ENCODE results near the gene KRT85. TPM values are rescaled to one million over a fixed set of nuclear protein-coding genes. Genes with fewer than 3 reads are reported as not detected.

The KRT85 gene
- total RNA-seq, 4 donors from 2014 or later, result not detected

DNA sequence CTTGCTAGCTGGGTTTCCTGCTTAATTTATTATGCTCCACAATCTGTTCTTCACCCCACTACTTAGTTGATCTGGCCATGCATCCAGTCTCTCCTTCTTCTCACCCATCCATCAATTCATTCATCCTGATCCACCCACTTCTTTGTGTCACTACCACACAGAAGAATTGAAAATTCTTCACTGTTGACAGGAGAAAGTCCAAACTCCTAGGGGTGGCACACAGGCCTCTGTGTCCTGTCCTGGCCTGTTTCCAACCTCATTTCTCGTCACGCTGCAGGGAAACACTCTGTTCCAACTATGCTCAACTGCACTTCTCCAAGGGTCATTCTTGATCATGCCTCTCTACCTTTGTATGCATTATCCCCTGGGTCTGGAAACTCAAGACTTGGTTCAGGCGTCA lies 35.4 kb downstream of the KRT85 start:
- WGBS, result 86% methylated on average over 3 of the region's 3 CpGs
- TF ChIP-seq, protein P1, sequence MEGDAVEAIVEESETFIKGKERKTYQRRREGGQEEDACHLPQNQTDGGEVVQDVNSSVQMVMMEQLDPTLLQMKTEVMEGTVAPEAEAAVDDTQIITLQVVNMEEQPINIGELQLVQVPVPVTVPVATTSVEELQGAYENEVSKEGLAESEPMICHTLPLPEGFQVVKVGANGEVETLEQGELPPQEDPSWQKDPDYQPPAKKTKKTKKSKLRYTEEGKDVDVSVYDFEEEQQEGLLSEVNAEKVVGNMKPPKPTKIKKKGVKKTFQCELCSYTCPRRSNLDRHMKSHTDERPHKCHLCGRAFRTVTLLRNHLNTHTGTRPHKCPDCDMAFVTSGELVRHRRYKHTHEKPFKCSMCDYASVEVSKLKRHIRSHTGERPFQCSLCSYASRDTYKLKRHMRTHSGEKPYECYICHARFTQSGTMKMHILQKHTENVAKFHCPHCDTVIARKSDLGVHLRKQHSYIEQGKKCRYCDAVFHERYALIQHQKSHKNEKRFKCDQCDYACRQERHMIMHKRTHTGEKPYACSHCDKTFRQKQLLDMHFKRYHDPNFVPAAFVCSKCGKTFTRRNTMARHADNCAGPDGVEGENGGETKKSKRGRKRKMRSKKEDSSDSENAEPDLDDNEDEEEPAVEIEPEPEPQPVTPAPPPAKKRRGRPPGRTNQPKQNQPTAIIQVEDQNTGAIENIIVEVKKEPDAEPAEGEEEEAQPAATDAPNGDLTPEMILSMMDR (IDR thresholded peaks at IDR 0.05), result no peak
- TF ChIP-seq EP300 (IDR thresholded peaks at IDR 0.05) (no peak), POLR2AphosphoS5 (IDR thresholded peaks at IDR 0.05) (no peak), POLR2A (IDR thresholded peaks at IDR 0.05; ENCODE audit: low read depth) (no peak)
- Histone ChIP-seq H3K4me3 (no peak overlapping the region), H3K4me1 (peaks cover 0 to 7% (median 2%) of the 10 kb centered on the region in 4 donors), H3K27me3 (no peaks in the 10 kb centered on the region), H3K36me3 (no peaks in the 10 kb centered on the region), H3K27ac (replicated peaks in 1 of 4) (no peak overlapping the region), H3K9me3 (peaks cover 0 to 16% (median 8%) of the 10 kb centered on the region in 4 donors)
- intact Hi-C loops (cut with DNase I), result no loop called here
- no peak for DNase-seq (ENCODE audit: extremely low spot score)

DNA sequence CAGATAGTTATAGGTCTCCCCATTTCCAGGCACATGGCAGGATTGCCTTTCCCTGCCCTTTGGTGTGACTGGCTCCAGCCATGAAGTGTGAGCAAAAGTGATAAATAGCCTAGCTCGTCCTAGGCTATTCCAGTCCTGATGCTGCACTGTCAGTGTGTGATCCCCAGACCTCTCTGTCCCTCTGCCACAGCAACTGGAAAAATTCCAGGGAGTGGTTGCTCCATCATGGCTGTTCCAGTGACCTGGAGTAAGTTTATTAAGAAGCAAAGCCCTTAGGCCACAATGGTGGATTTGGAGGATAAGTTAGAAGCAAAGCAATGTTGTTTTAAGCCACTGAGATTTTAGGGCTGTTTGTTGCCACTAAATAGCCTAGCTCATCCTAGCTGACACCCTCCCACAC lies 36.2 kb downstream of the KRT85 start:
- no CpG with 5 or more reads among the region's 1 CpG for whole genome bisulfite sequencing
- H3K36me3 ChIP-seq, result no peaks in the 10 kb centered on the region
- no peak for TF ChIP-seq EP300 (IDR thresholded peaks at IDR 0.05)
- TF ChIP-seq, protein P1 (IDR thresholded peaks at IDR 0.05), result no peak
- no peak for TF ChIP-seq POLR2A (IDR thresholded peaks at IDR 0.05; ENCODE audit: low read depth)
- no peaks in the 10 kb centered on the region for H3K27me3 ChIP-seq
- peaks cover 0 to 8% (median 4%) of the 10 kb centered on the region in 4 donors for H3K9me3 ChIP-seq
- intact Hi-C loops (cut with DNase I), result no loop called here
- H3K4me3 ChIP-seq, result no peak overlapping the region
- DNase-seq (ENCODE audit: extremely low spot score), result no peak
- no peak overlapping the region for H3K27ac ChIP-seq (replicated peaks in 1 of 4)
- H3K4me1 ChIP-seq, result peaks cover 0 to 7% (median 2%) of the 10 kb centered on the region in 4 donors

DNA sequence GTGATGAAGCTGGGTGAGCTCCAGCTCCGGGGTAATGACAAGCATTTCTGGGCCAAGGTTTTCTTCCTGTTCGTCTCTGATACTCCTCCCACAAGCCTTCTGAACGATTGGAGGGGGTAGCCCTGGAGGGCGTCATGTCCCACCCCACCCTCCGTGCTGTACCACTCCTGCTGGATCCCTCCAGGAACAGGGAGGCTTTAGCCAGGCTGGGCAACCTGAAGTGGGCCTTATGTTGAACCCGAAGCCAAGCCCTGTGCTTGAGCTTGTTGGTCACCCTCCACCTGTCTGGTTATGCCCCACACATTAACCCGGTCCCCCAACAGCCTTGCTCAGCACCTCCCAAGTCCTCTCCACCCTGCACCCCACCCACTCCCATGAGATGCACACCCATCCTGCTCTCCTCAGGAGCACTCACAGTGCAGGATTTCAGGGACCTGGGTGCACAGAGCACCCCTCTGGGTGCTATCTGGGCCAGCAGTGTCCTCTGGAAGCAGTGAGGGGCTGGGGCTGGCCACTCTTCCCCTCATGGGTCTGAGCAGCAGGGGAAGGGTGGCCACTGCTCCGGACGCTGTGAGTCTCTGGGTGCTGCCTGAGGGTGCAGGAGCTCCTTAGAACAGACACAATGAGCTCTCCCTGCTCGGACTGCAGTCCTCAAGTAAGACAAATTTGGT lies 39.3 kb downstream of the KRT85 start:
- 71% methylated on average over 10 of the region's 10 CpGs for WGBS
- Histone ChIP-seq H3K4me3 (no peak overlapping the region), H3K4me1 (peaks cover 0 to 7% (median 2%) of the 10 kb centered on the region in 4 donors), H3K36me3 (no peaks in the 10 kb centered on the region), H3K9me3 (no peaks in the 10 kb centered on the region), H3K27me3 (no peaks in the 10 kb centered on the region), H3K27ac (replicated peaks in 1 of 4) (no peak overlapping the region)
- TF ChIP-seq POLR2A (IDR thresholded peaks at IDR 0.05; ENCODE audit: low read depth), result no peak
- TF ChIP-seq POLR2AphosphoS5 (IDR thresholded peaks at IDR 0.05), result no peak
- TF ChIP-seq EP300 (IDR thresholded peaks at IDR 0.05), result no peak
- TF ChIP-seq, protein P1 (IDR thresholded peaks at IDR 0.05), result no peak
- DNase-seq (ENCODE audit: extremely low spot score), result no peak
- intact Hi-C loops (cut with DNase I), result loop anchor here (2.0 kb wide), 1 partner anchor 171 kb away; no protein-coding TSS in a partner anchor

DNA sequence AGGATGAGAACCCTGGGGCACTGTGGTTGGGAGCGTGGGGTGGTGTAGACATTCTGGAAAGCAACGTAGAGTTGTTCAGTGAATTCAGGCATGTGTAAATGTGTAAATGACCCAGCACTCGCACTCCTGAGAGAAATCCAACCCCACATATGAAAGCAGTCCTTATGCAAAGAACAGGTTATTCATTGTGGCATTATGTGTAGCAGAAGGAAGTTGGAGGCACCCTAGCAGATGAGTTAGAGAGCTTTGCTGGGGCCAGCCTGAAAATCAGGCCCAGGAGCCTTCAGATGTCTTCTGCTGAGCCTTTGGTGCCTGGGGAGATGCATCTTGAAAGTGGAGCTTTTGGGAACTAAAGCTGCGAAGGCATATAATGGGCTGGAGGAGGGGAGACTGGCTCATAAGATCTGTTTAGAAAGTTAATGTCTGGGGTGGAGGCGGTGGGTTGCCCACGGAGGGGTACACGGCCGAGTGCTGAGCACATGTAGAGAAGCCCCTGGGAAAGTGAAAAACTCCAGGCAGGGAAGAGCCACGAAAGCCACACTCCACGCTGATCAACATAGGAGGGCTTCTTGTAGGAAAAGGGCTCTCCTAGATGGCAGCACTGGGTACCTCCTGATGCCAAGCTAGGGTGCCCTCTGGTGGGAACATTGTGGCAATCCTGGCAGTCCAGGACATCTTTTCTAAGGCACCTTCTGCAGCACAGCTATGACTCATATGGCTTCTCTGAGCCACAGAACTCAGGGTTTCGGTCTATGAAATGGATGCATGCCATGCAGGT lies 40.0 kb downstream of the KRT85 start:
- Histone ChIP-seq H3K9me3 (no peaks in the 10 kb centered on the region), H3K36me3 (no peaks in the 10 kb centered on the region), H3K4me1 (peaks cover 0 to 7% (median 2%) of the 10 kb centered on the region in 4 donors), H3K27ac (replicated peaks in 1 of 4) (no peak overlapping the region), H3K4me3 (no peak overlapping the region), H3K27me3 (no peaks in the 10 kb centered on the region)
- TF ChIP-seq EP300 (IDR thresholded peaks at IDR 0.05) (no peak), POLR2A (IDR thresholded peaks at IDR 0.05; ENCODE audit: low read depth) (no peak), POLR2AphosphoS5 (IDR thresholded peaks at IDR 0.05) (peak; percentile 51 to 62)
- TF ChIP-seq, protein P1 (IDR thresholded peaks at IDR 0.05), result peak; percentile 77 to 89 (median 79)
- intact Hi-C loops (cut with DNase I), result loop anchor here (2.0 kb wide), 1 partner anchor 170 kb away; no protein-coding TSS in a partner anchor
- DNase-seq (ENCODE audit: extremely low spot score), result no peak
- 41% methylated on average over 11 of the region's 11 CpGs for WGBS

All from esophagus muscularis mucosa (tissue), 4 donors.